Mammary epithelial cell (primary cell): ENCODE measurements around the gene WDR70.
"Not testable (repeated sequence)": the region's sequence is repeated elsewhere in the genome, so short reads cannot be mapped to it uniquely, and the experiment has no call there.

ENCODE experiments used
- CTCF ChIP-seq, 2 donors: IDR thresholded peaks in 1 of 2; conservative IDR thresholded peaks in 1 of 2; 2 replicates each; pipeline ENCODE4 v1.5.1; 2011 to 2012; ENCODE audit warnings: inconsistent platforms in 2 of 2, low read length in 2 of 2, mild to moderate bottlenecking in 2 of 2, control low read depth in 1 of 2, low read depth in 1 of 2; ENCODE audit not compliant: insufficient read depth in 1 of 2; ENCODE audit errors: extremely low read depth in 1 of 2
- EZH2 ChIP-seq: IDR thresholded peaks from 2 replicates; pipeline ENCODE4 v1.6.1; 2012; ENCODE audit warnings: low read length, inconsistent platforms, borderline replicate concordance

- not testable (repeated sequence) for TF ChIP-seq CTCF (conservative IDR thresholded peaks at IDR 0.05 in 1 of 2, IDR thresholded peaks at IDR 0.05 in 1 of 2; ENCODE audit: extremely low read depth in 1 of 2, insufficient read depth in 1 of 2, low read depth in 1 of 2, low read length in 2 of 2); EZH2
These were observed 243.2 kb downstream of the WDR70 start for GRCh38 chr5:37622354-37622753.
